HepG2 (cell line): ENCODE data around the gene HUNK. TPM values are rescaled to one million over a fixed set of nuclear protein-coding genes. Genes with fewer than 3 reads are reported as not detected.

Experiments
- ATF6 ChIP-seq: sonication (generic); formaldehyde crosslinking; conservative IDR thresholded peaks from 2 replicates; pipeline ENCODE4 v1.4.0; 2020; ENCODE audit warnings: missing genetic modification reagents
- CENPT ChIP-seq: sonication (generic); formaldehyde crosslinking; IDR thresholded peaks from 2 replicates; pipeline ENCODE4 v1.8.0; 2022; ENCODE audit warnings: low read depth, mild to moderate bottlenecking, moderate library complexity, missing genetic modification reagents
- CHD2 ChIP-seq: IDR thresholded peaks from 2 replicates; pipeline ENCODE4 v1.6.1; 2011; ENCODE audit warnings: low read depth, low read length, improper control_type of control experiment
- CSRNP2 ChIP-seq: sonication (generic); formaldehyde crosslinking; conservative IDR thresholded peaks from 2 replicates; pipeline ENCODE4 v1.8.0; 2022; ENCODE audit warnings: low read depth, missing genetic modification reagents
- DMTF1 ChIP-seq: sonication (generic); formaldehyde crosslinking; IDR thresholded peaks from 2 replicates; pipeline ENCODE4 v1.4.0; 2020; ENCODE audit warnings: mild to moderate bottlenecking, missing genetic modification reagents
- GLMP ChIP-seq: sonication (generic); formaldehyde crosslinking; IDR thresholded peaks from 2 replicates; pipeline ENCODE4 v1.9.0; 2021; ENCODE audit warnings: missing genetic modification reagents, mild to moderate bottlenecking, borderline replicate concordance
- HCFC1 ChIP-seq: fragments of 150-350 bp; IDR thresholded peaks from 2 replicates; pipeline ENCODE4 v1.6.1; 2014; ENCODE audit warnings: low read depth, low read length
- HNRNPLL ChIP-seq: fragments of 200-400 bp; formaldehyde crosslinking; IDR thresholded peaks from 2 replicates; pipeline ENCODE4 v1.6.1; 2017; ENCODE audit warnings: mild to moderate bottlenecking, low read depth, low read length; ENCODE audit not compliant: poor library complexity, severe bottlenecking
- IRF9 ChIP-seq: sonication (generic); formaldehyde crosslinking; IDR thresholded peaks from 2 replicates; pipeline ENCODE4 v1.8.0; 2022; ENCODE audit warnings: missing genetic modification reagents, mild to moderate bottlenecking, borderline replicate concordance
- MAX ChIP-seq: IDR thresholded peaks from 2 replicates; pipeline ENCODE4 v1.6.1; 2012; ENCODE audit warnings: inconsistent platforms
- MYPOP ChIP-seq: sonication (generic); formaldehyde crosslinking; IDR thresholded peaks from 2 replicates; pipeline ENCODE4 v1.8.1; 2023; ENCODE audit warnings: mild to moderate bottlenecking, moderate library complexity, missing genetic modification reagents
- PHF8 ChIP-seq: sonication (generic); formaldehyde crosslinking; IDR thresholded peaks from 2 replicates; pipeline ENCODE4 v1.5.0; 2020; ENCODE audit warnings: missing genetic modification reagents
- POGK ChIP-seq: sonication (generic); formaldehyde crosslinking; conservative IDR thresholded peaks from 2 replicates; pipeline ENCODE4 v1.8.0; 2022; ENCODE audit warnings: mild to moderate bottlenecking, moderate library complexity, missing genetic modification reagents
- SETDB1 ChIP-seq: sonication (generic); formaldehyde crosslinking; IDR thresholded peaks from 2 replicates; pipeline ENCODE4 v1.5.1; 2020; ENCODE audit warnings: missing genetic modification reagents, mild to moderate bottlenecking, borderline replicate concordance
- SIN3B ChIP-seq: fragments of 150-350 bp; IDR thresholded peaks from 2 replicates; pipeline ENCODE4 v1.6.1; 2014; ENCODE audit warnings: low read length
- ZKSCAN1 ChIP-seq: fragments of 150-350 bp; IDR thresholded peaks from 2 replicates; pipeline ENCODE4 v1.6.1; 2014; ENCODE audit warnings: low read length
- ZNF230 ChIP-seq: sonication (generic); formaldehyde crosslinking; IDR thresholded peaks from 2 replicates; pipeline ENCODE4 v1.4.0; 2020; ENCODE audit warnings: mild to moderate bottlenecking, missing genetic modification reagents
- ZNF644 ChIP-seq: IDR thresholded peaks from 2 replicates; pipeline ENCODE4 v1.6.1; 2016; ENCODE audit warnings: low read depth
- ZNF703 ChIP-seq: sonication (generic); formaldehyde crosslinking; IDR thresholded peaks from 2 replicates; pipeline ENCODE4 v1.5.1; 2020; ENCODE audit warnings: missing genetic modification reagents, mild to moderate bottlenecking, moderate library complexity, borderline replicate concordance
- polyA plus RNA-seq, 8 experiments: library from polyadenylated mRNA; depleted of rRNA in 3 of 8; stranded (reverse) in 7 of 8; unstranded in 1 of 8; fragments of >200 nt; fragmentation: Illumina TruSeq in 4 of 8; extraction: Trizol in 4 of 8; gene quantifications; 2 replicates each; pipeline versions ENCODE4 v1.2.1 to v1.2.3, GENCODE V29; 2011 to 2016; ENCODE audit warnings: low read depth in 4 of 8, missing spikeins in 1 of 8, mixed read lengths in 1 of 8; ENCODE audit not compliant: insufficient read depth in 1 of 8
- total RNA-seq, 5 experiments: library from RNA; depleted of rRNA; stranded (reverse); fragments of >200 nt; fragmentation: Illumina TruSeq; extraction: Trizol; gene quantifications; 2 replicates each; pipeline ENCODE4 v1.2.3, GENCODE V29; 2016; ENCODE audit warnings: low read depth in 1 of 5

The HUNK gene
- total and polyA plus RNA-seq, 2 of the 13 experiments (the other 11 are each of a cell fraction or from before 2014, with no cell fraction given) = 1.8 to 1.9 TPM

- TF ChIP-seq MAX (peak; percentile 45; the same call in 1 of the 2 replicates), HNRNPLL (no peak), ZKSCAN1 (no peak), CHD2 (no peak), PHF8 (CRISPR knock-in tag) (peak; percentile 27; the same call in 1 of the 2 replicates), ZNF703 (CRISPR knock-in tag) (no peak), ZNF644 (CRISPR knock-in tag) (peak; percentile 86), DMTF1 (CRISPR knock-in tag) (no peak), POGK (0 out of 2 replicates have a peak, but pooled peaks have one; percentile 56), MYPOP (CRISPR knock-in tag) (no peak), CENPT (CRISPR knock-in tag) (no peak), ZNF230 (CRISPR knock-in tag) (no peak), IRF9 (CRISPR knock-in tag) (no peak), ATF6 (no peak), HCFC1 (no peak), CSRNP2 (CRISPR knock-in tag) (no peak), GLMP (CRISPR knock-in tag) (no peak), SETDB1 (CRISPR knock-in tag) (no peak), SIN3B (no peak)
These were observed 56.7 kb downstream of the HUNK start (continued) for GRCh38 chr21:31929548-31929947.
